GM12892 (cell line): ENCODE measurements around the gene MSANTD4. TPM values are rescaled to one million over a fixed set of nuclear protein-coding genes. Genes with fewer than 3 reads are reported as not detected.
"Not testable (repeated sequence)": the region's sequence is repeated elsewhere in the genome, so short reads cannot be mapped to it uniquely, and the experiment has no call there.

ENCODE experiments used
- DNase-seq: peaks from one replicate; pipeline ENCODE4 v3.0.0; 2011; ENCODE audit not compliant: insufficient read length
- FAIRE-seq: peaks from 2 replicates; lab custom pipeline; 2011; peaks lifted over from hg19 to GRCh38; lab: Jason Lieb, UNC
- POLR2A ChIP-seq: IDR thresholded peaks from 2 replicates; pipeline ENCODE4 v1.6.1; 2011; ENCODE audit warnings: low read depth, low read length, control low read depth
- POLR2AphosphoS5 ChIP-seq: IDR thresholded peaks from 2 replicates; pipeline ENCODE4 v1.6.1; 2011; ENCODE audit warnings: low read depth, low read length, control low read depth
- TAF1 ChIP-seq: IDR thresholded peaks from 2 replicates; pipeline ENCODE4 v1.6.1; 2011; ENCODE audit warnings: low read depth, mild to moderate bottlenecking, control low read depth, low read length, borderline replicate concordance
- polyA plus RNA-seq: library from polyadenylated mRNA; unstranded; fragments of >200 nt; gene quantifications from one replicate; pipeline ENCODE4 v1.2.1, GENCODE V29; 2012; ENCODE audit warnings: missing spikeins, inconsistent platforms; ENCODE audit not compliant: missing spikeins

The MSANTD4 gene
- 13.5 TPM for polyA plus RNA-seq

DNA sequence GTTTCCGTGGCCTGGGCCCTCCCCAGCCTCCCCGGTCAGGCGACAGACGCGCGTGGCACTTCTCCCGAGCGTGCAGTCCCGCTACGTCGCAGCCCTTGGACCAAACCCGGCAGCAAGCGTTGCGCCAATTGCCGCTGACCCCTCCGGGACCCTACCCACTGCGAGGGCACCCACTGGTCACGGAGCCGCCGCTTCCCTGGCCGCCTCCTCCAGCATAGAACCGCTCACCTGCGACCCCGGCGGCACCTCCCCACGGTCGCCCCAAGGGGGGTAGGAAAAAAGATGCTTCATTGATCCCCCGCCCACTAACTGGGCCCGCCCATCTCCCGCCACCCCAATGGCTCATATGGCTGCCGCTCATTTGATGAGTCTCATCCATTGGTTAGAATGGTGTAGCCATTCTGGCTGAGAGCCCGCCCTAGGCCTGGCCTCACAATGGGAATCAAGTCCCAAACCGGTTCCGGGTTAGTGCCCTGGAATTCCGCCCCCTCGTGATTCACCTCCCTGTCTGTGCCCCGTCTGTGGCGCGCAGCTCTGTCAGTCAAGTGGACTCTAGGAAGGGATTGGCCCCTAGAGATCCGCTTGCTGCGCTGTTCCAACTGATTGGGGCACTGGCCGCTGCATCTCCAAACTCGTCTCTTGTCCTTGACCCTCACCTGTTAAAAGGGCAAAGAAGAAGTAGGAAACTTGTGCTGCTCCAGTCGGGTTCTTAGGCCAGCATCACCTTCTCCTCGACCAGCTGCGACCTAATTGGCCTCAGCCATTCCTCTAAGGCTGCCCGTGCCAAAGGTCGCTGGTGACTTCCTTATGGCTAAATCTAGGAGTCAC is at the start of gene MSANTD4:
Gene MSANTD4, minus strand, starts transcription at position 274 of the 828 bp plus-strand sequence. CDS start 11,323 bp downstream, outside the sequence.
- peak; percentile 69; the same call in 1 of the 2 replicates for TF ChIP-seq POLR2A
- TF ChIP-seq POLR2AphosphoS5 = peak; percentile 60
- TF ChIP-seq TAF1 = 0 out of 2 replicates have a peak, but pooled peaks have one; percentile 13
- FAIRE-seq (peak; percentile 100), DNase-seq (peak; percentile 70)

DNA sequence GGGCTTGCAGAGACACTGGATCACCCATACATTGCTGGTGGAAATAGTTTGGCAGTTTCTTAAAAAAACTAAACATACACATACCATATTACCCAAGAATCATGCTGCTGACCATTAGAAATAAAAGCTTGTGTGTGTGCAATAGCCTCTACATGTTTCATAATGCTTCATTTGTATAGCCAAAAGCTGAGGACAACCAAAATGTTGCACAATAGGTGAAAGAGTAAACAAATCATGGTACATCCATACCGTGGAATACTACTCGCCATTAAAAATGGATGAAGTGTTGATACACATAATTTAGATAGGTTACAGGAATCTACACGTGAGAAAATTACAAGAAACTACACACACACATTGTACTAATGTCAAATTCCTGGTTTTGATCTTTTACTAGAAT is 48.6 kb upstream of the MSANTD4 start:
- DNase-seq (no peak), FAIRE-seq (peak; percentile 76)
- TF ChIP-seq POLR2AphosphoS5 (no peak), TAF1 (no peak), POLR2A (no peak)

DNA sequence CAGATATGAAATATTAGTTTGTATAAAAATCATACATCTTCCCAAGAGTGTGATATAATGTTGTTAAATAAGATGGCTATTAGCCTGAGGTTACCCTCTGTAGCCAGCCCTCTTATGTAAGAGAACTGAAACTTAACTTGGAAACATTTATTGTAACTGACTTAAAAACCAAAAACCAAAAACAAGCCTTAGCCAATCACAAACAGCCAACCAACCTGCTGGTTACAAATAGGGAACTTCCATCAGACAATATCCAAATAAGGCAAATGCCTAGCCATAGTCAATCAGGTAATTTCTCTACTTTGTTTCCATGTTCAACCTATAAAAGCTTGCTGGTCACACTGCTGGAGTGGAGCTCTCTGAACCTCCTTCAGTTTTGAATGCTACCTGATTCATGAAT is 41.0 kb upstream of the MSANTD4 start:
- no peak for DNase-seq
- no peak for FAIRE-seq
- TF ChIP-seq POLR2AphosphoS5 (no peak), TAF1 (no peak), POLR2A (no peak)

DNA sequence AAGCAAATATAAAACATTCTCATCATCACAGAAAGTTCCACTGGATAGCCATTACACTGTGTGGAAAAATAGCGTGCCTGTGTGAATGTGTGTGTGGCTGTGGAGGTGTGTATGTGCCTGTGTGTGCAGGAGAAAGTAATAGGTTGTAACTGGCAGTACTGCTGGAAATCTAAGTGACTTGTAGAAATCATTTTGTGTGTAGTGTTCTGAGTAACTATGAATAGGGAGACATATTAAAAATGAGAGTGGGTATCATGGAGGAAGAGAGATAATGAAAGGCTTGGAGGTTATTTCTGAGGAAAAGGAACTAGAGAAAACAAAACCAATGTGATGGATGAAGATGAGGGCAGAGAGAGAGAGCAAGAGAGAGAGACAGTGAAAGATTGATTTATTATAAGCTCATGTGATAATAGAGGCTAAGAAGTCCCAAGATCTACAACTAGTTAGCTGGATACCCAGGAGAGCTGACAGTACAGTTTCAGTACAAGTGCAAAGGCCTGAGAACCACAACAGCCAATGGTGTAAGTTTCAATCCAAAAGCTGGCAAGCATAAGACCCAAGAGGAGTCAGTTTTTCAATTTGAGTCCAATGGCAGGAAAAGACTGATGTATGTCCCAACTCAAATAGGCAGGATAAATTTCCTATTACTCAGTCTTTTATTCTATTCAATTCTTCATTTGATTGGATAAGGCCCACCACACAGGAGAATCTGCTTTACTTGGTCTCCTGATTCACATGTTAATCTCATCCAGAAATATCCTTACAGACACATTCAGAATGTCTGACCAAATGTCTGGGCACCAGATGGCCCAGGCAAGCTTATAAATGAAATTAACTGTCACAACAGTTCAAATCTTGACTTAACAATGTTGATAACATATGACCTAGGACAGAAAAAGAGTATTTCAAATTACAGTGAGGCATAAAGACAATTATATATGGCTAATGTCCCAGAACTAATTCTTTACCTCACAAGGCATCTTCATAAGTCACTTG is 40.2 kb upstream of the MSANTD4 start:
- peak; percentile 57 for FAIRE-seq

DNA sequence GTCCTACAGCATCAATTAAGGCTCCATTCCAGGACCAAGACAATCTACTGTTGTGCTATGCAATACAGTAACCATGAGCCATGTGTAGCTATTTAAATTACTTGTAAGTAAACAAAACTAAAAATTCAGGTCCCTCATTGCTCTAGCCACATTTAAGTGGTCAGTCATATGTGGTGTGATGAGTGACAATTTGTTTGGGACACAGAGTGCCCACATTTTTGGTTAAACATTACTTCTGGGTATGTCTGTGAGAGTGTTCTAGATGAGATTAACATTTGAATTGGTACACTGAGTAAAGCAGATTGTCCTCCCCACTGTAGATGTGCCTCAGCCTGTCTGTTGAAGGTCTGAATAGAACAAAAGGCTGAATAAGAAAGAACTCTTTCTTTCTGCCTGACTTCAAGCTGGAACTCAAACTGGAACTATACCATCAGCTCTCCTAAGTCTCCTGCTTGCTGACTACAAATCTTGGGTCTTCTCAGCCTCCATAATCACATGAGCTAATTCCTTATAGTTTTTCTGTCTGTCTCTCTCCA is 39.3 kb upstream of the MSANTD4 start:
- TF ChIP-seq TAF1 (no peak), POLR2A (no peak), POLR2AphosphoS5 (no peak)
- FAIRE-seq (peak; percentile 14), DNase-seq (no peak)

More for the DNA sequence above, 40.2 kb upstream of the MSANTD4 start:
- TF ChIP-seq POLR2A (no peak), POLR2AphosphoS5 (no peak), TAF1 (no peak)
- no peak for DNase-seq

DNA sequence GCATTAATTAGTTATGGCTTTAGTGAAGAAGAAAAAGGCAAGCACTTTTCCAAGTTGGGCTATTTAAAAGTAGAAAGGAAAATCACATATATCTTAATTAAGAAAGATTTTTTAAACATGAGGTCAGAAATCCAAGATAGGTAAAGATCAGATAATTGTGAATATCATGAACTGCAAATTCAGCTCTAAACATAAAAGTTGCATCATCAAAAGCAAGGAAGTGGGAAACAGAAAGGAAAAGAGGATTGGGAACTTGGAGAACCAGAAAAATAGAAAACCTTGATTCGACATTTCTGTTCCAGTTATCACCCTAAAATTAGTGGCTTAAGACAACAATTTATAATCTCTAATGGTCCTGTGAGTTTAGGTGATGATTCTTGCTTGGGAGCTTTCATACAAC is 37.6 kb upstream of the MSANTD4 start:
- DNase-seq (no peak), FAIRE-seq (no peak)
- TF ChIP-seq POLR2A (no peak), POLR2AphosphoS5 (no peak), TAF1 (no peak)

DNA sequence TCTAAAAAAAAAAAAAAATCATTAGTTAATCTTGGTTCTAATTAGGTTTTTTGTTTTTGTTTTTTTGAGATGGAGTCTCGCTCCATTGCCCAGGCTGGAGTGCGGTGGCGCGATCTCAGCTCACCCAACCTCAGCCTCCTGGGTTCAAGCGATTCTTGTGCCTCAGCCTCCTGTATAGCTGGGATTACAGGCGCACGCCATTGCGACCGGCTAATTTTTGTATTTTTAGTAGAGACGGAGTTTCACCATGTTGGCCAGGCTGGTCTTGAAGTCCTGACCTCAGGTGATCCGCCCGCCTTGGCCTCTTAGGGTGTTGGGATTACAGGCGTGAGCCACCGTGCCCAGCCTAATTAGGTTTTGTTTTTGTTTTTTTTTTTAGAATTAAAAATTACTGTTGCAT is 36.3 kb upstream of the MSANTD4 start:
- DNase-seq, FAIRE-seq: not testable (repeated sequence)

DNA sequence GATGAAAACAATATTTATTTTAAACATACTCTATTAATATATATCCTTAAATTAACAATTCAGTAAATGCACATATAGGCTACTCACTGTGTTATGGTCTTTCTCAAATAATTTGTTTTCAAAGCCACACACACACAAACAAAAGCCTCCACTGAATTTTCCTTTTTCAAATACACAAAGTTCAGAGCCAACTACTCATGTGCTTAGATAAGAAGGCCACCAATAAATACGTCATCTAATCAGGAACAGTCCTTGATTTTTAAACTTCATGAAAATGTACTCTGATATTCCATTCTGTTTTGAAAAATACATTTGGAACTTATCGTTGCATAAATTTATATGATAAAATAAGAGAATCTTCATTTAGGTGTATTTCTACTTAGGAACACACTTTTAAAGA is 29.1 kb upstream of the MSANTD4 start:
- FAIRE-seq (no peak), DNase-seq (no peak)
- no peak for TF ChIP-seq TAF1
- no peak for TF ChIP-seq POLR2A
- TF ChIP-seq POLR2AphosphoS5 = no peak

DNA sequence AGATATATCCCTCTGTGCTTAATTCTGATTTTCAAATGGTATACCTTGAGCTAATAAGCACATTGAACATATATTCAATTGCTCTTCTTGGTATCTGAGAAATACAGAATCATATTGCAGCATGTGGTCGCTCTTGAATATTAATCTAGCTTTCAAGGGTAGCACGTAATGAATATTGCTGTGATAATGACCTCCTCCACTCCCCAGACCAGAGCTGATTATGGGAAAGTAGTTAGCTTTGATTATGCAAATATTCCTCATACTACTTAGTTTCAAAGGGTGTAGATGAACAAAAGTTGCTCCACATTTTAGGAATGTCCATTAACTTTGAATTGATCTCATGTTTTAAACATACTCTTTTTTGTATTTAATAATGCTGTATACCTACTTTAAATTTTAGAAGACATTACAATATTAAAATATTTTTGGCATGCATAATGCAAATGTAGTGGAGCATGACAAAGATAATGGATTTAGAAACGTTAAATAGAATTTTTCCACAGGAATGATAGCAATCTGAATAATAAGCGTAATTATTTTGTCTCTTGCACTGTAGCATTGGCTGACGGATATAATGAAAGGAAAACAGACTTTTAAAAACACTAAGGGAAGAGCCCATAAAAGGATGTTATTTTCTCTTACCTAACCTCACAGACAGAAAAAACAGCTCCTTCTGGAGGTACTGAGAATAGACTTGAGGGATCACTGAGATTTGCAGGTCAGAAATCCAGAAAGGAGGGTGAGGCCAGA is 27.9 kb upstream of the MSANTD4 start:
- DNase-seq (no peak), FAIRE-seq (no peak)
- TF ChIP-seq POLR2A (no peak), POLR2AphosphoS5 (no peak), TAF1 (no peak)

DNA sequence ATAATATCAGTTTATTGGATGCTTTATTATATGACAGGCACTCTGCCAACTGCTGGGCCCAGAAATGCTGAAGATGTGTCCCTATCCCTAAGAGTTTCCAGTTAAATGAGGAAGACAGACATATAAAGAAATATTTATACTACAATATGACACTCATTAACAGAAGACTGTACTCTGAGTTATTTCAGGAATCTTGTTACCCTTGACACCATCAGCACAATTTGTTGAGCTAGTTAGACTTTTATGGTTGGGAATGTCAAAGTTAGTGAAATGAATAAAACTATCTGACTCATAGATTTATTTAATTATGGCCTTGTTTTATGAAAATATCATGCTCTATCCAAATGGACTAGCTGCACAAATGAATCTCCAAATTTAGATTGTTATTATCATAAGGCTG is 25.6 kb upstream of the MSANTD4 start:
- no peak for DNase-seq
- no peak for FAIRE-seq
- TF ChIP-seq POLR2A = no peak
- no peak for TF ChIP-seq POLR2AphosphoS5
- no peak for TF ChIP-seq TAF1

DNA sequence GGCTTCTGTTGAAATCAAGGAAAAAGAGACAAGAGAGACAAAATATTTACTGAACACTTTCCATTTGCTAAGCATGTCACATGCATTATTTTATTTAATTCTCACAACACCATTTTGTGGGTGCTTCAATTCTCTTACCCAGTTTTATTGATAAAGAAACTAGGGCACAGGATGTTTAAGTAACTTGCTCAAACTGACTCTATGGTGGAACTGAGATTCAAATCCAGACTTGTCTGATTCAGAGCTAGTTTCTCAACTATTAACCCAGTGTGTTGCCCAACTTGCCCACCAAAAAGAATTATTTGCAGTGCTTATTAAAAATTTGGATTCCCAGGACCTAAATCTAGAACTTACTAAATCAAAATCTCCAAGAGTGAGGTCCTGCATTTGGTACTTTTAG is 21.5 kb upstream of the MSANTD4 start:
- FAIRE-seq (no peak), DNase-seq (no peak)
- TF ChIP-seq TAF1 = no peak
- no peak for TF ChIP-seq POLR2A
- no peak for TF ChIP-seq POLR2AphosphoS5

DNA sequence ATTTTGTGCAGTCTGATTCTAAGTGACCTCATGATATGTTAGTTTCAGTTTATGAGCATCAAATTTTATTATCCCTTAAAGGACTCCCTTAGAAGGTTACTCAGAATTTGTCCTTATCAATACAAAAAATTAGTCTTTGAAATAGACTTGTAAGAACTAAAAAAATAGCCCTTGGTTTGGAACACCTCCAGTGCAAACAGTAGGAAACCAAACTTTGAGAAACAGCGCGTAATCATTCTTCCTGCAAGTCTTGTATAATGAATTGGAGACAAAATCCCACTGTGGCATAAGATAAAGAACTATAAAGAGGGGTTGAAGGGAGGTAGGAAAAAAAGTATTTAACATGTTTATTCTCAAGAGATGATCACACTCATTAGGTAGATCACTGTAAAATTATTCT is 10.8 kb upstream of the MSANTD4 start:
- FAIRE-seq = no peak
- TF ChIP-seq TAF1 (no peak), POLR2AphosphoS5 (no peak), POLR2A (no peak)
- DNase-seq = no peak
